OCI-LY1 (cell line): ENCODE data around the gene SRL.
"Not testable (repeated sequence)": the region's sequence is repeated elsewhere in the genome, so short reads cannot be mapped to it uniquely, and the experiment has no call there.

Source experiments
- H2AFZ ChIP-seq: fragments of 200-600 bp; sonication (generic), shearing (Covaris generic); 2 replicates; pipeline ENCODE4 v1.6.0; 2014; ENCODE audit warnings: antibody characterized with exemption, mild to moderate bottlenecking, low read length
- H3F3A ChIP-seq: fragments of 200-600 bp; sonication (generic), shearing (Covaris generic); 2 replicates; pipeline ENCODE4 v1.6.0; 2014; ENCODE audit warnings: mild to moderate bottlenecking, antibody characterized with exemption, low read length, moderate library complexity; ENCODE audit not compliant: insufficient read depth
- H3K27ac ChIP-seq: fragments of 200-600 bp; sonication (generic); 2 replicates; pipeline ENCODE4 v1.5.1; 2014; ENCODE audit warnings: low read length, mixed run types, mild to moderate bottlenecking, low read depth; ENCODE audit not compliant: poor library complexity, severe bottlenecking
- H3K27me3 ChIP-seq: fragments of 200-600 bp; sonication (generic); 2 replicates; pipeline ENCODE4 v1.6.0; 2014; ENCODE audit warnings: antibody characterized with exemption, mild to moderate bottlenecking, low read length, moderate library complexity; ENCODE audit not compliant: insufficient read depth
- H3K36me3 ChIP-seq: fragments of 200-600 bp; sonication (generic); 2 replicates; pipeline ENCODE4 v1.6.1; 2014; ENCODE audit warnings: mild to moderate bottlenecking, antibody characterized with exemption, low read length, moderate library complexity, mixed read lengths; ENCODE audit not compliant: insufficient read depth
- H3K4me1 ChIP-seq: fragments of 200-600 bp; sonication (generic); 2 replicates; pipeline ENCODE4 v1.5.1; 2014; ENCODE audit warnings: mild to moderate bottlenecking, low read length, moderate library complexity; ENCODE audit not compliant: insufficient read depth, severe bottlenecking
- H3K4me2 ChIP-seq: fragments of 200-600 bp; sonication (generic), shearing (Covaris generic); 2 replicates; pipeline ENCODE4 v1.6.1; 2014; ENCODE audit warnings: low read length
- H3K4me3 ChIP-seq: fragments of 200-600 bp; sonication (generic); 2 replicates; pipeline ENCODE4 v1.5.1; 2014; ENCODE audit warnings: low read length, low read depth, mild to moderate bottlenecking, mixed read lengths; ENCODE audit not compliant: poor library complexity, severe bottlenecking
- H3K79me2 ChIP-seq: fragments of 200-600 bp; shearing (Covaris generic); 2 replicates; pipeline ENCODE4 v1.6.1; 2016; ENCODE audit warnings: mixed run types, low read length, mixed read lengths; ENCODE audit not compliant: insufficient read depth
- H3K9ac ChIP-seq: fragments of 200-600 bp; sonication (generic), shearing (Covaris generic); 2 replicates; pipeline ENCODE4 v1.6.1; 2014; ENCODE audit warnings: mild to moderate bottlenecking, low read length, mixed read lengths
- H3K9me2 ChIP-seq: fragments of 200-600 bp; sonication (generic), shearing (Covaris generic); 2 replicates; pipeline ENCODE4 v1.6.1; 2014; ENCODE audit warnings: low read depth, mild to moderate bottlenecking, low read length, mixed read lengths
- H3K9me3 ChIP-seq: fragments of 200-600 bp; shearing (Covaris generic); 2 replicates; pipeline ENCODE4 v1.6.1; 2014; ENCODE audit warnings: low read length, mixed read lengths
- H4K20me1 ChIP-seq: fragments of 200-600 bp; sonication (generic), shearing (Covaris generic); 2 replicates; pipeline ENCODE4 v1.6.0; 2016; ENCODE audit warnings: mild to moderate bottlenecking, low read length; ENCODE audit not compliant: insufficient read depth
- EZH2 ChIP-seq: fragments of 200-600 bp; sonication (generic), shearing (Covaris generic); IDR thresholded peaks from 2 replicates; pipeline ENCODE4 v1.8.0; 2017; ENCODE audit warnings: borderline replicate concordance, mixed run types, mild to moderate bottlenecking, antibody characterized with exemption, low read length, moderate library complexity, mixed read lengths
- TF ChIP-seq, protein P1 (sequence below): fragments of 200-600 bp; sonication (generic), shearing (Covaris generic); IDR thresholded peaks from 2 replicates; pipeline ENCODE4 v1.5.1; 2017; ENCODE audit warnings: mild to moderate bottlenecking, antibody characterized with exemption, low read length, moderate library complexity, mixed read lengths

The SRL gene

DNA sequence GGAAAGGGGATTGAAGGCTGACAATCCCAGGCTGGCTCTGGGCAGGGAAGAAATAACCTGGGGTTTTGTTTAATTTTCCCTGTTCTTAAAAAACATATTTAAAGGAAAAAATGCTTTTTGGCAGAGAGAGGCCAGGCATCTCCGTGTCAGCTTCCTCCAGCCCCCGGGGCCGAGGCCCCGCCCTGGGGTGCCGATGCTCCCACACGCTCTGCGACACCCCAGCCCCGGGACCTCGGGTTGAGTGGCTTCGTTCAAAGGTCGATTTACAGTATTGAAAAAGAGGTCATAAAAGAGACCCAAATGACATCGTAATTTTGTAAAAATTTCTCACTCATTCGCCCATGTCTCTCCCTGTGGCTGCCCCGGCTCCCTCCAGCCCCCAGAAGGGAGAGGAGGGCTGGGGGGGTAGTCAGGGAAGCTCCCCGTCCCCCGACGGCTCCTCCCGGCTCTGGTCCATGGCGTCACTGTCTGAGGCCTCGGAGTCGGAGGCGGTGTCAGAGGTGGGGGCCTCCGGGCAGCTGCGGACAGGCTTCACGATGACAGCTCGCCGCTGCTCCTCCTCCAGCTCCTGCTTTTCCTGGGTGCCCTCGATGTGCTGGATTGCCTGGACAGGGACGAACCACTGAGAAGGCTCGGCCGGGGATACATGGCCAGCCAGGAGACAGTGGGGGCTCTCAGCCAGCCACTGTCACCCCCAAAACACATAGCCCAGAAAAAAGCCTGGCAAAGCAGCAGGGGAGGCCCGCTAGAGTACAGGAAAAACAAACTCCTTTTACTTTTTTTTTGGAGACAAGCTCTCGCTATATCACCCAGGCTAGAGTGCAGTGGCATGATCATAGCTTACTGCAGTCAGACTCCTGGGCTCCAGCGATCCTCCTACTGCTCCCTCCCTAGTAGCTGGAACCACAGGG is 16.0 kb upstream of the SRL start:
- Histone ChIP-seq H3K9me3 (no peaks in the 10 kb centered on the region), H3K27ac (no peak overlapping the region)

DNA sequence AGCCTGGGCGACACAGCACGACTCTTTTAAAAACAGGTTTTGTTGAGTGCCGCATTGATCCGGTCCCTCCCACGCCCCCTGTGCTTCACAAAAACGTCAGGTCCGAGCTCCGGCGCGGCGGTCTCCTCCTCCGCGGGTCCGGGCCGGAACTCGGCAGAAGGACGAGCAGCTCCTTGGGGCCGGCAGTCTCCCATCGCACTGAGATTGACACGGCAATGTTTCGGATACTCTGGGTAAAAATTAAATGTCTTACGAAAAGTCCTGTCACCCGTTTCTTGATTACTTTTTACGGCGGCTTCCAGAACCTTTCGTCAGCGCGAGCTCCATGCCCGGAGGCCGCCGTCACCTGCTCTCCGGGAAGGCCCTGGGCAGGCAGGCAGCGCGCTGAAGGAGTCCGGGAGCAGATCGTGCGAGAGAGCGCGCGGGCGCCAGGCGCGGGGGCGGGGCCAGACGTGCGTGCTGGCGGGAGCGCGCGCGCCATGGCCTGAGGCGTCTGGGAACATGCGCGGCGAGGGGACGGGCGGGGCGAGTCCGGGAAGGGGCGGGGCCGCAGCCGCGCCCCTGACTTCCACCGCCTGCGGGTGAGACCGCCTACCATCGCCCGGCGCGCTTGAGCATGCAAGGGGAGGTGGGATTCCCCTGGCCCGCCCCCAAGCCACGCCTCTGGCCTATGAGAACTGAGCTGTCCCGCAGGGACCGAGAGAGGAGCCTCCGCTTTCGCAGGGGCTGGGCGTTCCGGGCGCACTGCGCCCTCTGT is 11.7 kb upstream of the SRL start:
- H3K9ac ChIP-seq = peak overlapping the region; percentile 74
- no peaks in the 10 kb centered on the region for H4K20me1 ChIP-seq
- H3K79me2 ChIP-seq = no peaks in the 10 kb centered on the region
- no peak overlapping the region for H2AFZ ChIP-seq
- no peaks in the 10 kb centered on the region for H3K9me3 ChIP-seq
- peak overlapping the region; percentile 70 for H3K4me3 ChIP-seq
- H3F3A ChIP-seq = no peaks in the 10 kb centered on the region
- peak overlapping the region; percentile 64 for H3K27ac ChIP-seq
- H3K4me1 ChIP-seq = peaks cover 5% of the 10 kb centered on the region
- H3K9me2 ChIP-seq = no peaks in the 10 kb centered on the region
- H3K36me3 ChIP-seq = peaks cover 15% of the 10 kb centered on the region
- H3K4me2 ChIP-seq = peak overlapping the region; percentile 59
- TF ChIP-seq, protein P1, sequence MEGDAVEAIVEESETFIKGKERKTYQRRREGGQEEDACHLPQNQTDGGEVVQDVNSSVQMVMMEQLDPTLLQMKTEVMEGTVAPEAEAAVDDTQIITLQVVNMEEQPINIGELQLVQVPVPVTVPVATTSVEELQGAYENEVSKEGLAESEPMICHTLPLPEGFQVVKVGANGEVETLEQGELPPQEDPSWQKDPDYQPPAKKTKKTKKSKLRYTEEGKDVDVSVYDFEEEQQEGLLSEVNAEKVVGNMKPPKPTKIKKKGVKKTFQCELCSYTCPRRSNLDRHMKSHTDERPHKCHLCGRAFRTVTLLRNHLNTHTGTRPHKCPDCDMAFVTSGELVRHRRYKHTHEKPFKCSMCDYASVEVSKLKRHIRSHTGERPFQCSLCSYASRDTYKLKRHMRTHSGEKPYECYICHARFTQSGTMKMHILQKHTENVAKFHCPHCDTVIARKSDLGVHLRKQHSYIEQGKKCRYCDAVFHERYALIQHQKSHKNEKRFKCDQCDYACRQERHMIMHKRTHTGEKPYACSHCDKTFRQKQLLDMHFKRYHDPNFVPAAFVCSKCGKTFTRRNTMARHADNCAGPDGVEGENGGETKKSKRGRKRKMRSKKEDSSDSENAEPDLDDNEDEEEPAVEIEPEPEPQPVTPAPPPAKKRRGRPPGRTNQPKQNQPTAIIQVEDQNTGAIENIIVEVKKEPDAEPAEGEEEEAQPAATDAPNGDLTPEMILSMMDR = no peak
- TF ChIP-seq EZH2 = no peak
- H3K27me3 ChIP-seq = no peaks in the 10 kb centered on the region

More for the DNA sequence above, 16.0 kb upstream of the SRL start:
- Histone ChIP-seq H3K9me2 (no peaks in the 10 kb centered on the region), H3K4me3 (no peak overlapping the region), H3K4me1 (peaks cover 3% of the 10 kb centered on the region), H3K79me2 (no peaks in the 10 kb centered on the region), H4K20me1 (no peaks in the 10 kb centered on the region), H2AFZ (no peak overlapping the region), H3K27me3 (no peaks in the 10 kb centered on the region), H3K36me3 (peaks cover 49% of the 10 kb centered on the region), H3F3A (no peaks in the 10 kb centered on the region), H3K9ac (no peak overlapping the region), H3K4me2 (no peak overlapping the region)
- TF ChIP-seq, protein P1 = no peak
- no peak for TF ChIP-seq EZH2

- not testable (repeated sequence) for H3K27me3 ChIP-seq, H3K9me3 ChIP-seq, H3K36me3 ChIP-seq, H3K4me1 ChIP-seq, H3F3A ChIP-seq, H3K79me2 ChIP-seq, H4K20me1 ChIP-seq, H3K9me2 ChIP-seq, H2AFZ ChIP-seq
- peak overlapping the region; percentile 70 for H3K4me3 ChIP-seq
- peak overlapping the region; percentile 74 for H3K9ac ChIP-seq
- peak overlapping the region; percentile 59 for H3K4me2 ChIP-seq
- peak overlapping the region; percentile 64 for H3K27ac ChIP-seq
Observed at GRCh38 chr16:4253012-4253393, 11.1 kb upstream of the SRL start.
